K562 (cell line): ENCODE data around the gene CAPRIN1. TPM values are rescaled to one million over a fixed set of nuclear protein-coding genes. Genes with fewer than 3 reads are reported as not detected.

ENCODE experiments used
- CBX2 ChIP-seq: fragments of 200-600 bp; sonication (generic); IDR thresholded peaks from one replicate; pipeline ENCODE4 v1.6.1; 2012; ENCODE audit warnings: mild to moderate bottlenecking, low read length, inconsistent platforms; ENCODE audit not compliant: insufficient read depth, poor library complexity, severe bottlenecking
- CUX1 ChIP-seq: fragments of 200-800 bp; sonication (Bioruptor generic); IDR thresholded peaks from 2 replicates; pipeline ENCODE4 v1.6.1; 2016; ENCODE audit warnings: missing genetic modification characterization, missing compliant biosample characterization
- HDAC3 ChIP-seq: fragments of 450-650 bp; IDR thresholded peaks from 2 replicates; pipeline ENCODE4 v1.6.1; 2018; ENCODE audit warnings: borderline replicate concordance, mild to moderate bottlenecking, moderate library complexity; ENCODE audit not compliant: partially characterized antibody
- KDM4B ChIP-seq, 2 experiments: fragments of 450-650 bp in 1 of 2; sonication (generic) in 1 of 2; IDR thresholded peaks; 2 replicates each; pipeline ENCODE4 v1.6.1; 2016 to 2017; ENCODE audit warnings: borderline replicate concordance in 2 of 2, antibody characterized with exemption in 1 of 2, low read depth in 1 of 2, mild to moderate bottlenecking in 1 of 2
- SIN3A ChIP-seq, 2 experiments: fragments of 150-350 bp in 1 of 2; IDR thresholded peaks; 2 replicates each; pipeline ENCODE4 v1.6.1; 2011 to 2016; ENCODE audit warnings: borderline replicate concordance in 2 of 2, low read depth in 2 of 2, low read length in 2 of 2, mild to moderate bottlenecking in 2 of 2, moderate library complexity in 2 of 2; ENCODE audit not compliant: control insufficient read depth in 1 of 2
- TARDBP ChIP-seq: fragments of 450-650 bp; IDR thresholded peaks from 2 replicates; pipeline ENCODE4 v1.6.1; 2016
- TEAD2 ChIP-seq: fragments of 450-650 bp; IDR thresholded peaks from 2 replicates; pipeline ENCODE4 v1.6.1; 2016; ENCODE audit warnings: missing genetic modification characterization, control low read depth, missing compliant biosample characterization
- TFAP4 ChIP-seq: sonication (generic); formaldehyde crosslinking; IDR thresholded peaks from 2 replicates; pipeline ENCODE4 v1.8.0; 2022; ENCODE audit warnings: missing genetic modification reagents, mild to moderate bottlenecking, moderate library complexity, borderline replicate concordance
- USF1 ChIP-seq: sonication (generic); formaldehyde crosslinking; IDR thresholded peaks from 2 replicates; pipeline ENCODE4 v1.9.0; 2022; ENCODE audit warnings: mild to moderate bottlenecking, missing genetic modification reagents
- ZEB2 ChIP-seq: fragments of 450-650 bp; IDR thresholded peaks from 2 replicates; pipeline ENCODE4 v1.6.1; 2016
- ZKSCAN3 ChIP-seq: fragments of 250-450 bp; sonication (Bioruptor Pico); IDR thresholded peaks from 2 replicates; pipeline ENCODE4 v1.4.0; 2020
- ZNF134 ChIP-seq: fragments of 250-450 bp; sonication (Bioruptor Pico); conservative IDR thresholded peaks from 2 replicates; pipeline ENCODE4 v1.4.0; 2020
- ZNF212 ChIP-seq: fragments of 450-650 bp; formaldehyde crosslinking; IDR thresholded peaks from 2 replicates; pipeline ENCODE4 v1.4.0; 2020; ENCODE audit warnings: mild to moderate bottlenecking
- ZNF644 ChIP-seq: fragments of 200-800 bp; sonication (Bioruptor generic); IDR thresholded peaks from 2 replicates; pipeline ENCODE4 v1.6.1; 2016; ENCODE audit warnings: low read depth, missing genetic modification characterization, missing compliant biosample characterization
- polyA plus RNA-seq, 8 experiments: library from polyadenylated mRNA; depleted of rRNA in 4 of 8; stranded (reverse) in 5 of 8; unstranded in 3 of 8; fragments of >200 nt; fragmentation: Nextera tagmentation in 2 of 8; fragmentation: Illumina TruSeq in 1 of 8; extraction: Ambion mirVana in 2 of 8; extraction: Trizol in 1 of 8; gene quantifications; 2 replicates each; pipeline versions ENCODE4 v1.2.1 to v1.2.3, GENCODE V29; 2011 to 2014; ENCODE audit warnings: inconsistent platforms in 1 of 8, missing spikeins in 1 of 8
- total RNA-seq, 7 experiments: library from RNA; depleted of rRNA in 6 of 7; stranded (reverse); fragments of >200 nt in 6 of 7; fragmentation: Illumina TruSeq in 2 of 7; extraction: Trizol in 2 of 7; gene quantifications; 2 replicates each; pipeline versions ENCODE4 v1.2.1 to v1.2.3, GENCODE V29; 2011 to 2021; ENCODE audit warnings: low replicate concordance in 1 of 7
- TF ChIP-seq, protein P1 (sequence below): sonication (generic); formaldehyde crosslinking; IDR thresholded peaks from 2 replicates; pipeline ENCODE4 v1.8.0; 2022; ENCODE audit warnings: mild to moderate bottlenecking, missing genetic modification reagents
- TF ChIP-seq, protein P2 (sequence below): sonication (generic); formaldehyde crosslinking; IDR thresholded peaks from 2 replicates; pipeline ENCODE4 v1.8.0; 2022; ENCODE audit warnings: missing genetic modification reagents, mild to moderate bottlenecking, borderline replicate concordance
- TF ChIP-seq, protein P3 (sequence below): sonication (generic); formaldehyde crosslinking; IDR thresholded peaks from 2 replicates; pipeline ENCODE4 v1.8.0; 2023; ENCODE audit warnings: mild to moderate bottlenecking, missing genetic modification reagents

The CAPRIN1 gene
- total and polyA plus RNA-seq, 9 of the 15 experiments (the other 6 are each of a cell fraction or from before 2014, with no cell fraction given): 49.6 to 271 (median 244) TPM

- TF ChIP-seq ZNF212 (CRISPR knock-in tag): no peak
- peak in 1 of 2 experiments; percentile 54; a peak in 1 of 4 replicates for TF ChIP-seq SIN3A (IDR thresholded peaks at IDR 0.05; ENCODE audit: borderline replicate concordance in 2 of 2, control insufficient read depth in 1 of 2, low read depth in 2 of 2, low read length in 2 of 2)
- TF ChIP-seq, protein P1, sequence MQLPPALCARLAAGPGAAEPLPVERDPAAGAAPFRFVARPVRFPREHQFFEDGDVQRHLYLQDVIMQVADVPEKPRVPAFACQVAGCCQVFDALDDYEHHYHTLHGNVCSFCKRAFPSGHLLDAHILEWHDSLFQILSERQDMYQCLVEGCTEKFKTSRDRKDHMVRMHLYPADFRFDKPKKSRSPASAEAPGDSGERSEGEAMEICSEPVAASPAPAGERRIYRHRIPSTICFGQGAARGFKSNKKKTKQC: peak; percentile 84
- no peak for TF ChIP-seq CUX1 (CRISPR knock-in tag)
- no peak for TF ChIP-seq ZEB2
- TF ChIP-seq ZKSCAN3: no peak
- 0 out of 2 replicates have a peak, but pooled peaks have one; percentile 26 for TF ChIP-seq ZNF134 (CRISPR knock-in tag)
- no peak for TF ChIP-seq USF1 (CRISPR knock-in tag)
- no peak for TF ChIP-seq CBX2
- TF ChIP-seq, protein P2, sequence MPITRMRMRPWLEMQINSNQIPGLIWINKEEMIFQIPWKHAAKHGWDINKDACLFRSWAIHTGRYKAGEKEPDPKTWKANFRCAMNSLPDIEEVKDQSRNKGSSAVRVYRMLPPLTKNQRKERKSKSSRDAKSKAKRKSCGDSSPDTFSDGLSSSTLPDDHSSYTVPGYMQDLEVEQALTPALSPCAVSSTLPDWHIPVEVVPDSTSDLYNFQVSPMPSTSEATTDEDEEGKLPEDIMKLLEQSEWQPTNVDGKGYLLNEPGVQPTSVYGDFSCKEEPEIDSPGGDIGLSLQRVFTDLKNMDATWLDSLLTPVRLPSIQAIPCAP: no peak
- 0 out of 2 replicates have a peak, but pooled peaks have one; percentile 77 for TF ChIP-seq TARDBP
- TF ChIP-seq, protein P3, sequence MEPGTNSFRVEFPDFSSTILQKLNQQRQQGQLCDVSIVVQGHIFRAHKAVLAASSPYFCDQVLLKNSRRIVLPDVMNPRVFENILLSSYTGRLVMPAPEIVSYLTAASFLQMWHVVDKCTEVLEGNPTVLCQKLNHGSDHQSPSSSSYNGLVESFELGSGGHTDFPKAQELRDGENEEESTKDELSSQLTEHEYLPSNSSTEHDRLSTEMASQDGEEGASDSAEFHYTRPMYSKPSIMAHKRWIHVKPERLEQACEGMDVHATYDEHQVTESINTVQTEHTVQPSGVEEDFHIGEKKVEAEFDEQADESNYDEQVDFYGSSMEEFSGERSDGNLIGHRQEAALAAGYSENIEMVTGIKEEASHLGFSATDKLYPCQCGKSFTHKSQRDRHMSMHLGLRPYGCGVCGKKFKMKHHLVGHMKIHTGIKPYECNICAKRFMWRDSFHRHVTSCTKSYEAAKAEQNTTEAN: no peak
- no peak for TF ChIP-seq KDM4B (IDR thresholded peaks at IDR 0.05; ENCODE audit: borderline replicate concordance in 2 of 2, low read depth in 1 of 2)
- TF ChIP-seq HDAC3: no peak
- no peak; the same call in 1 of the 2 replicates for TF ChIP-seq ZNF644 (tag)
- TF ChIP-seq TEAD2 (tag): no peak
- TF ChIP-seq TFAP4: peak; percentile 88
These were observed at the start of gene CAPRIN1 (continued) for GRCh38 chr11:34051349-34052035.
